HUES48 (cell line): ENCODE data around the gene PRSS38.

Experiments
- H3K27ac ChIP-seq: one replicate; pipeline ENCODE4 v1.7.0; 2013; ENCODE audit warnings: low read depth, low read length, inconsistent platforms
- H3K27me3 ChIP-seq: 2 replicates; pipeline ENCODE4 v1.6.1; 2013; ENCODE audit warnings: mild to moderate bottlenecking, low read length; ENCODE audit not compliant: control insufficient read depth, insufficient read depth
- H3K36me3 ChIP-seq: 2 replicates; pipeline ENCODE4 v1.6.1; 2013; ENCODE audit warnings: low read length; ENCODE audit not compliant: control insufficient read depth, insufficient read depth
- H3K4me1 ChIP-seq: 2 replicates; pipeline ENCODE4 v1.6.1; 2013; ENCODE audit warnings: mild to moderate bottlenecking, low read length; ENCODE audit not compliant: control insufficient read depth, insufficient read depth
- H3K4me3 ChIP-seq: 2 replicates; pipeline ENCODE4 v1.5.1; 2013; ENCODE audit warnings: mild to moderate bottlenecking, low read depth, low read length
- H3K9ac ChIP-seq: 2 replicates; pipeline ENCODE4 v1.6.1; 2013; ENCODE audit warnings: mild to moderate bottlenecking, low read depth, low read length, moderate library complexity
- H3K9me3 ChIP-seq: 2 replicates; pipeline ENCODE4 v1.6.1; 2013; ENCODE audit warnings: low read length; ENCODE audit not compliant: control insufficient read depth, insufficient read depth

PRSS38 gene

GRCh38 chr1:227780101-227781044 lies 35.1 kb upstream of the PRSS38 start:
- Histone ChIP-seq H3K4me1 (no peaks in the 10 kb centered on the region), H3K36me3 (peaks cover 26% of the 10 kb centered on the region), H3K9me3 (no peaks in the 10 kb centered on the region), H3K27me3 (no peaks in the 10 kb centered on the region; the same call in 1 of the 2 replicates), H3K27ac (no peak overlapping the region), H3K9ac (no peak overlapping the region), H3K4me3 (no peak overlapping the region)

GRCh38 chr1:227781314-227781930 lies 34.1 kb upstream of the PRSS38 start:
- H3K9ac ChIP-seq = no peak overlapping the region
- no peak overlapping the region for H3K27ac ChIP-seq
- peaks cover 10% of the 10 kb centered on the region for H3K27me3 ChIP-seq

GRCh38 chr1:227782226-227782625 lies 33.2 kb upstream of the PRSS38 start:
- H3K9me3 ChIP-seq = no peaks in the 10 kb centered on the region
- H3K36me3 ChIP-seq = peaks cover 14% of the 10 kb centered on the region; the same call in 1 of the 2 replicates
- no peak overlapping the region for H3K9ac ChIP-seq
- H3K27ac ChIP-seq = no peak overlapping the region
- 0 out of 2 replicates have a peak, but pooled peaks cover 3% of the 10 kb centered on the region for H3K4me1 ChIP-seq
- peaks cover 18% of the 10 kb centered on the region for H3K27me3 ChIP-seq
- H3K4me3 ChIP-seq = no peak overlapping the region

More at GRCh38 chr1:227781314-227781930, 34.1 kb upstream of the PRSS38 start:
- H3K4me3 ChIP-seq = no peak overlapping the region
- peaks cover 18% of the 10 kb centered on the region for H3K36me3 ChIP-seq
- H3K9me3 ChIP-seq = no peaks in the 10 kb centered on the region
- H3K4me1 ChIP-seq = no peaks in the 10 kb centered on the region

- no peaks in the 10 kb centered on the region for H3K9me3 ChIP-seq
- H3K36me3 ChIP-seq = peaks cover 13% of the 10 kb centered on the region; the same call in 1 of the 2 replicates
- H3K27ac ChIP-seq = no peak overlapping the region
- H3K4me1 ChIP-seq = peaks cover 3% of the 10 kb centered on the region; the same call in 1 of the 2 replicates
- no peak overlapping the region for H3K9ac ChIP-seq
- H3K4me3 ChIP-seq = no peak overlapping the region
- H3K27me3 ChIP-seq = peaks cover 38% of the 10 kb centered on the region
These were observed 30.2 kb upstream of the PRSS38 start for GRCh38 chr1:227785094-227785804.

DNA sequence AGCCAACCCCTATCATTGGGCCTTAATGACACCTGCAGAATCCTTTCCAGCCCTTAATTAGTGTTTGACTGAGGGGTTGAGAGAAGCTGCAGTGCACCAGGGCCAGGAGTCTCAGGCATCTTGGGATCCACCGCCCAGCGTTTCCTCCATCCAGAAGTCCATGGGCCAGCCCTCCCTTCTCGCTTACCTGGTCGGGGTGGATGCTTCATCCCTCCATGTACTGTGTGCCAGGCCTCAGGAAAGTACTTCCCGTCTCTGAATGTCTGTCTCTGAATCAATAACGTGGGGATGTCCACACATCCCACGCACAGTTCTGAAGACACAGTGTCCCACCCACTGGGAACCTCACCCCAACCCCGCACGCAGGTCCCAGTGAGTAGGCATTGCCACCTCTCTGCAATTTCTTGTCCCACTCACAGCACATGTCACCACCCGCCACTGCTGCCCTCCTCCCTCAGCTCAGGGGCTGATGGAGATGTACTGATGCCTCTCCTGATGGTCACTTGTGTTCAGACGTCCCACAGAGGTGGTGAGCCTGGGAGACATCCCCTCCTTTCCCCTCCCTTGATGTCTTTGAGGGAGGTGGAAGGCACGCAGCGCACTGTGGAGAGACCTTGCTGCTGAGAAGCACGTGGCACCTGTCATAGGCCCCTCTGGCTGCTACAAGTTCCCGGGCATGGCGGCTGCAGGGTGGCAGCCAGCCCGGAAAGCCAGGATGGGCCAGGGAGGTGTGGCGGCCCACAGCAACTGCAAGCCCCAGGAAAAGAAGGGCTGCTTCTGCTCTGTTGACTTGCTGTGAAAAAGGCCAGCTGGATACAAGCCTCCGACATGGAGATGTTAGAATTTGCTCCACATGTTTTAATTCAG lies 29.4 kb upstream of the PRSS38 start:
- no peak overlapping the region for H3K27ac ChIP-seq

GRCh38 chr1:227786673-227787512 lies 28.6 kb upstream of the PRSS38 start:
- no peak overlapping the region for H3K9ac ChIP-seq
- no peaks in the 10 kb centered on the region for H3K9me3 ChIP-seq
- peaks cover 38% of the 10 kb centered on the region for H3K27me3 ChIP-seq
- H3K4me3 ChIP-seq = peak overlapping the region; percentile 71
- peaks cover 3% of the 10 kb centered on the region; the same call in 1 of the 2 replicates for H3K4me1 ChIP-seq
- H3K27ac ChIP-seq = no peak overlapping the region
- H3K36me3 ChIP-seq = 0 out of 2 replicates have a peak, but pooled peaks cover 7% of the 10 kb centered on the region

More for the DNA sequence above, 29.4 kb upstream of the PRSS38 start:
- Histone ChIP-seq H3K36me3 (0 out of 2 replicates have a peak, but pooled peaks cover 7% of the 10 kb centered on the region), H3K9ac (no peak overlapping the region), H3K4me1 (peaks cover 3% of the 10 kb centered on the region; the same call in 1 of the 2 replicates), H3K4me3 (no peak overlapping the region), H3K27me3 (peaks cover 38% of the 10 kb centered on the region), H3K9me3 (no peaks in the 10 kb centered on the region)

- Histone ChIP-seq H3K4me3 (peak overlapping the region; percentile 83), H3K9me3 (no peaks in the 10 kb centered on the region), H3K27me3 (peaks cover 38% of the 10 kb centered on the region), H3K4me1 (peaks cover 3% of the 10 kb centered on the region; the same call in 1 of the 2 replicates), H3K27ac (no peak overlapping the region), H3K36me3 (no peaks in the 10 kb centered on the region), H3K9ac (no peak overlapping the region)
These were observed 27.8 kb upstream of the PRSS38 start for GRCh38 chr1:227787513-227788270.

DNA sequence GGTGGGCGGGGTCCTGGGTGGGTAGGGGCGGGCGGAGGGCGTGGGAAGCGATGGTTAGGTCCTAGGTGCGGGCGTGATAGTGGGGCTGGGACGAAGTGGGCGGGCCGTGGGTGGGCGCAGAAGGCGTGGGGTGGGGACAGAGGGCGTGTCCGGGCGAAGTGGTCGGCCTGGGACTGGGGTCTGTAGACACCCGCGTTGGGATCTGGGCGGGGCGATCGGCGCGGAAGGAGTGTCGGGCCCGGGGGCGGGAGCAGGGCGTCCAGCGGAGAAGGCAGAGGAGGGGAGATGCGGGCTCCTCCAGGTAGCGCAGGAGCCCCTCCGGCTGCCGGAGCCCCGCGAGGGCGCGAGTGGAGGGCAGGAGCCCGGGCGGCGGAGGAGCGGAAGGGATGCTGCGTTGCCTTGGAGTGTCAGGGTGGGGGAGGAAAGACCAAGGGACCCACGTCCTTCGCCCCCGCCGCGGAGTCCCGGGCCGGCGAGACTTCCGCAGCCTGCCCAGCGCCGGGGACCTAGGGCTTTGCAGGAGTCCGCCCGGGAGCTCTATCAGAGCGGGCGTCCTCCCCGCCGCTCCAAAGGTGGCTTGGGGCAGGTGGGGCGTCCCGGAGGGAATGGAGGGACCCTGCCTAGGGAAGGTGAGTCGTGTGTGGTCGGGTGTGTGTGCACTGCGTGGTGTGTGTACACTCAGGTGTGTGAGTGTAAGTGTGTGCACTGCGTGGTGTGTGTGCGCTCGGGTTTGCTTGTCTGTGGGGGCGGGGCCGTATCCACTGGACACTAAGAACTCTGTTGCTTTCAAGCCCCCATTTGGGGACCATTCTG lies 27.0 kb upstream of the PRSS38 start:
- no peaks in the 10 kb centered on the region for H3K9me3 ChIP-seq
- H3K4me1 ChIP-seq = peaks cover 4% of the 10 kb centered on the region
- H3K27ac ChIP-seq = no peak overlapping the region
- peak overlapping the region; percentile 83 for H3K4me3 ChIP-seq
- no peak overlapping the region for H3K9ac ChIP-seq
- H3K36me3 ChIP-seq = no peaks in the 10 kb centered on the region
- peaks cover 38% of the 10 kb centered on the region for H3K27me3 ChIP-seq
